ENCODE results near the gene PHACTR2.
A peak's percentile ranks its signal among the peaks of the same experiment; 100 is the strongest.

Gene PHACTR2

DNA sequence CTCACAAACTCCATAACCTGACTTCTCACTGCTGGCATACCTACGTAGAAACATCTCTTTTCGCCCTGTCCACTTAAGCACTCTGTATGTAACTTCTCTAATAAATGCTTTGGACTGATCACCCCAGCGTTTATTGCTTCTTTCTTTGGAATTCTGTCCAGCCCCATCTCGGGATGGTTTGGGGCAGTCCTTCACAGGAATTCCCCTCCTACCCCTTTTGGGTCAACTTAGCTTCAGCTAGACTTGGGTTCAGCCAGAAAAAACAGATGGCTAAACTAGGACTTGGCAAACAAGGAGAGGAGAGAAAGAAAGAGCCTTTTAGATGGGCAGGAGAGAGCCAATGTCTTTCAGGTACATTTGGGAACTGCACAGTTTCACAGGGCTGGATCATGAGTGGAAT, 161.4 kb downstream of the PHACTR2 start:
- TF ChIP-seq, protein P1, sequence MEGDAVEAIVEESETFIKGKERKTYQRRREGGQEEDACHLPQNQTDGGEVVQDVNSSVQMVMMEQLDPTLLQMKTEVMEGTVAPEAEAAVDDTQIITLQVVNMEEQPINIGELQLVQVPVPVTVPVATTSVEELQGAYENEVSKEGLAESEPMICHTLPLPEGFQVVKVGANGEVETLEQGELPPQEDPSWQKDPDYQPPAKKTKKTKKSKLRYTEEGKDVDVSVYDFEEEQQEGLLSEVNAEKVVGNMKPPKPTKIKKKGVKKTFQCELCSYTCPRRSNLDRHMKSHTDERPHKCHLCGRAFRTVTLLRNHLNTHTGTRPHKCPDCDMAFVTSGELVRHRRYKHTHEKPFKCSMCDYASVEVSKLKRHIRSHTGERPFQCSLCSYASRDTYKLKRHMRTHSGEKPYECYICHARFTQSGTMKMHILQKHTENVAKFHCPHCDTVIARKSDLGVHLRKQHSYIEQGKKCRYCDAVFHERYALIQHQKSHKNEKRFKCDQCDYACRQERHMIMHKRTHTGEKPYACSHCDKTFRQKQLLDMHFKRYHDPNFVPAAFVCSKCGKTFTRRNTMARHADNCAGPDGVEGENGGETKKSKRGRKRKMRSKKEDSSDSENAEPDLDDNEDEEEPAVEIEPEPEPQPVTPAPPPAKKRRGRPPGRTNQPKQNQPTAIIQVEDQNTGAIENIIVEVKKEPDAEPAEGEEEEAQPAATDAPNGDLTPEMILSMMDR (IDR thresholded peaks at IDR 0.05; ENCODE audit: poor library complexity, severe bottlenecking): no peak
- Histone ChIP-seq H3K27ac (ENCODE audit: poor library complexity, severe bottlenecking) (no peak overlapping the region), H3K36me3 (ENCODE audit: low read depth) (no peaks in the 10 kb centered on the region; the same call in 1 of the 2 replicates), H3K4me3 (ENCODE audit: severe bottlenecking) (no peak overlapping the region), H3K27me3 (ENCODE audit: insufficient read depth, poor library complexity, severe bottlenecking) (no peaks in the 10 kb centered on the region), H3K9me3 (ENCODE audit: severe bottlenecking) (no peaks in the 10 kb centered on the region), H3K4me1 (ENCODE audit: insufficient read depth, poor library complexity, severe bottlenecking) (peaks cover 2% of the 10 kb centered on the region)
- ATAC-seq (ENCODE audit: low read depth) (no peak), DNase-seq (ENCODE audit: low spot score) (no peak)

DNA sequence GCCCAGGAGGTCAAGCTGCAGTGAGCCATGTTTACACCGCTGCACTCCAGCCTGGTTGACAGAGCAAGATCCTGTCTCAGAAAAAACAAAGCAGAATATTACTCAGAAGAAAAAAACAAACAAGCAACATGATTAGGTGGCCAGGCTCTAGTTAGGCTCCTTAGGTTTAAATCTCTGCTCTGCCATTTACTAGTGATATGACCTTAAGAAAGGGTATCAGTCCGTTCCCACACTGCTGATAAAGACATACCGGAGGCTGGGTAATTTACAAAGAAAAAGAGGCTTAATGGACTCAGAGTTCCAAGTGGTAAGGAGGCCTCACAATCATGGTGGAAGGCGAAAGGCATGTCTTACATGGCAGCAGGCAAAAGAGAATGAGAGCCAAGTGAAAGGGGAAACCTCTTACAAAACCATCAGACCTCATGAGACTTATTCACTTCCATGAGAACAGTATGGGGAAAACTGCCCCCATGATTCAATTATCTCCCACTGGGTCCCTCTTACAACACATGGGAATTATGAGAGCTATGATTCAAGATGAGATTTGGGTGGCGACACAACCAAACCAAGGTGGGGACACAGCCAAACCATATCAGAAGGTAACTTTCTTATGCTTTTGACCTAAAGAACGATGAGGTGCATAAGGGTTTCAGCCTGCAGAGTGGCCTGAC, 163.0 kb downstream of the PHACTR2 start:
- Histone ChIP-seq H3K36me3 (ENCODE audit: low read depth) (peaks cover 15% of the 10 kb centered on the region), H3K9me3 (ENCODE audit: severe bottlenecking) (no peaks in the 10 kb centered on the region), H3K27me3 (ENCODE audit: insufficient read depth, poor library complexity, severe bottlenecking) (no peaks in the 10 kb centered on the region), H3K4me1 (ENCODE audit: insufficient read depth, poor library complexity, severe bottlenecking) (peaks cover 2% of the 10 kb centered on the region), H3K27ac (ENCODE audit: poor library complexity, severe bottlenecking) (no peak overlapping the region), H3K4me3 (ENCODE audit: severe bottlenecking) (no peak overlapping the region)
- TF ChIP-seq, protein P1 (IDR thresholded peaks at IDR 0.05; ENCODE audit: poor library complexity, severe bottlenecking): no peak
- ATAC-seq (ENCODE audit: low read depth) (no peak), DNase-seq (ENCODE audit: low spot score) (no peak)

DNA sequence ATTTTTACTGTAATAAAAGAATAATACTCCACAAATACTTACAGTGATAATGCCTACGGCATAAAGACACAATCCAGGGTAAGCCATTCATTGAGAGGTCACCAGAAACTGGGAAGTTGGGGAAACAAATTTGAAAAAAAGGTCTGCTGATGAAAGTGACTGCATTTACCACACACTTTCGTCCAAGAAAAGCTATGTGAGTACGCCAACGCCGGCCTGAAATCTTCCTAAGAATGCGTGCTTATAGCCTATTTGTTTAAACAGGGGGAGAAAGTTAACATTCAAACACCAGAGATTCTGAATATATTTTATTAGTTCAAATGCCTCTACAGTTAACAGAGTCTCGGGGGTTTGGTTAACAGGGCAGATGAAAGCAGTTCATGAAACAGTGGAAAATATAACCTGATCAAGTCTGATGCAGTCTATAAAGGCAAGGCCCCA, 164.7 kb downstream of the PHACTR2 start:
- TF ChIP-seq, protein P1 (IDR thresholded peaks at IDR 0.05; ENCODE audit: poor library complexity, severe bottlenecking): no peak
- Histone ChIP-seq H3K27me3 (ENCODE audit: insufficient read depth, poor library complexity, severe bottlenecking) (no peaks in the 10 kb centered on the region), H3K4me1 (ENCODE audit: insufficient read depth, poor library complexity, severe bottlenecking) (peaks cover 2% of the 10 kb centered on the region), H3K9me3 (ENCODE audit: severe bottlenecking) (no peaks in the 10 kb centered on the region), H3K27ac (ENCODE audit: poor library complexity, severe bottlenecking) (peak overlapping the region; percentile 31), H3K4me3 (ENCODE audit: severe bottlenecking) (peak overlapping the region; percentile 75), H3K36me3 (ENCODE audit: low read depth) (peaks cover 33% of the 10 kb centered on the region)
- no peak for DNase-seq (ENCODE audit: low spot score)
- no peak; the same call in 1 of the 3 replicates for ATAC-seq (ENCODE audit: low read depth)

DNA sequence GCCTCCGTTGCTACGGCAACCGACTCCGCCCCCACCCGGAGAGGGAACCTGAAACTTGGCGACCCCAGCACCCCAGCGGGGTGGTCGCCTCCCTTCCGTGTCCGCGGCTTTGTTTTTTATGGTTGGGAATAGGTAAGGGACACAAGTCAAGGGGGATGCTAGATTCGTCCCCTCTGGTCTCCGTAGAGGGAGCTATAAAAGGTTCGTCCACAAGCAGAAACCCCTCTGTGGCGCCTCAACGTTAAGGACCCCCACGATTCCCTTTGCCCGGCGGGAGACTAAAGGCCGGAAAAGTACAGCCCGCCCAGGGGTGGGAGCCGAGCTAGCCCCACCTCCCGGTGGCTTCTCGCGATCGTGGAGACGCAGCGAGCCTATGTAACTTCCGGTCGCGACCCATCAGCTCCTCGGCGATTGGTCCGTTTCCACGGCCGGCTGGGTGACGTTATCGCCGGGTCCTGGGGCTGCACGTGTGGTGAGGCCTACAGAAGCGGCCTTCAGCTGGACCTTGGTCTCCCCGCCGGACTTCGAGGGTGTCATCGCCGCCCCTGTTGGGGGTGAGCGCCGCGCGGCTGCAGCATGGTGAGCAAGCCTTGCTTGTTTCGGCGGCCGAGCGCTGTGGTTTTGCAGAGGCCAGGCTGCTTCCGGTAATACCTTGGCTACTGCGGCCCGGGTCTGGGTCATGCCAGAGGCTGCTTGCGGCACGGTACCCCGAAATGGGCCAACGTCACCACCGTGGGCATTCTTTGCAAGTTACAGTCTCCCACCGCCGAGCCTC, 165.3 kb downstream of the PHACTR2 start, which contains the start of gene LTV1:
LTV1 (plus strand) TSS at position 437 of the 775 bp plus-strand sequence; CDS start at position 577, 140 bp downstream.
- H3K4me1 ChIP-seq (ENCODE audit: insufficient read depth, poor library complexity, severe bottlenecking): peaks cover 2% of the 10 kb centered on the region
- peak within 1 kb of the TSS; percentile 75 for H3K4me3 ChIP-seq (ENCODE audit: severe bottlenecking)
- no peaks in the 10 kb centered on the region for H3K27me3 ChIP-seq (ENCODE audit: insufficient read depth, poor library complexity, severe bottlenecking)
- H3K9me3 ChIP-seq (ENCODE audit: severe bottlenecking): no peaks in the 10 kb centered on the region
- TF ChIP-seq, protein P1 (IDR thresholded peaks at IDR 0.05; ENCODE audit: poor library complexity, severe bottlenecking): no peak
- DNase-seq (ENCODE audit: low spot score): peak; percentile 91
- ATAC-seq (ENCODE audit: low read depth): peak; percentile 98
- H3K36me3 ChIP-seq (ENCODE audit: low read depth): peaks cover 39% of the 10 kb centered on the region
- peak within 1 kb of the TSS; percentile 31 for H3K27ac ChIP-seq (ENCODE audit: poor library complexity, severe bottlenecking)
